Esophagus mucosa (tissue), 1 donor: ENCODE data around the gene LPCAT3. TPM values are rescaled to one million over a fixed set of nuclear protein-coding genes. Genes with fewer than 3 reads are reported as not detected.
A peak's percentile ranks its signal among the peaks of the same experiment; 100 is the strongest.

Experiments
- ATAC-seq: fragments of 200-7000 bp; cut with Tn5 transposase; one replicate; pipeline ENCODE4 v1.9.1; 2020
- total RNA-seq: library from RNA; stranded (reverse); gene quantifications from one replicate; pipeline ENCODE4 v1.2.4, GENCODE V29; 2023
- donor health status: DM: yes; HTN: yes; CAD: no.

The LPCAT3 gene
- total RNA-seq, 1 donor from 2014 or later, result 40.3 TPM

- ATAC-seq, result no peak
Measured at GRCh38 chr12:6996040-6996441, 22.2 kb downstream of the LPCAT3 start.

- ATAC-seq, result peak; percentile 85
Measured at GRCh38 chr12:6987956-6988553, 30.2 kb downstream of the LPCAT3 start.

GRCh38 chr12:6982532-6982931 lies 35.7 kb downstream of the LPCAT3 start:
- ATAC-seq, result no peak

- no peak for ATAC-seq
Measured at GRCh38 chr12:6981152-6982052, 36.9 kb downstream of the LPCAT3 start.

- no peak for ATAC-seq
Measured at GRCh38 chr12:6980740-6981139, 37.5 kb downstream of the LPCAT3 start.

DNA sequence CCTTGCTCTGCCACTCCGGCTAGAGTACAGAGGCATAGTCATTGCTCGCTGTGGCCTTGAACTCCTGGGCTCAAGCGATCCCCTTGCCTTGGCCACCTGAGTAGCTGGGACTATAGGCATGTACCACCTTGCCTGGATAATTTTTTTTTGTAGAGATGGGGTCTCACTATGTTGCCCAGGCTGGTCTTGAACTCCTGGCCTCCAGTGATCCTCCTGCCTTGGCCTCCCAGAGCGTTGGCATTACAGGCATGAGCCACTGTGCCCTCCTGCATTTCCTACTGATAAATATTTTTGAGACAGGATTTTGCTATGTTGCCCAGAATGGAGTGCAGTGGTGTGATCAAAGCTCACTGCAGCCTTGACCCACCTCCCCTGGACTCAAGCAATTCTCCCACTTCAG lies 38.2 kb downstream of the LPCAT3 start:
- no peak for ATAC-seq

DNA sequence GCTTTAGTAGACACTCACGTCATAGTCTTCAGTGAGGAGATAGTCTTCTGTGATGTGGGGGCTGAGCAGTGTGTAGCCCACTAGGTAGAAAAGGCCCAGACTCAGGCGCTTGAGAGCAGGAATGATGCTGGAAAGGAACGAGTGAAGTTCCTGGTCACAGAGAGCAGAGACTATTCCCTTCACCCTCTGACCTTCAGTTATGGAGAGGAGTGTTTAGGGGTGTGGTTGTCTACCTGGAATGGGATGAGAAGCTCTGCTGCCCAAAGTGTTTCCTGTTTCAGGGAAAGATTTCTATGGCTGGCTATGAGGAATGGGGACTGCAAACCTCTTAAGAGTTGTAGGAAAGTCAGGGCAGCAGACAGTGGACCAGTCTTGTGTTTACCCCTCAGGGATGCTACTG lies 38.8 kb downstream of the LPCAT3 start:
- peak; percentile 14 for ATAC-seq

- ATAC-seq, result peak; percentile 63
Measured at GRCh38 chr12:6979021-6979420, 39.3 kb downstream of the LPCAT3 start.

- peak; percentile 89 for ATAC-seq
Measured at GRCh38 chr12:6978611-6979011, 39.7 kb downstream of the LPCAT3 start.

- no peak for ATAC-seq
Measured at GRCh38 chr12:6978188-6978587, 40.1 kb downstream of the LPCAT3 start.

DNA sequence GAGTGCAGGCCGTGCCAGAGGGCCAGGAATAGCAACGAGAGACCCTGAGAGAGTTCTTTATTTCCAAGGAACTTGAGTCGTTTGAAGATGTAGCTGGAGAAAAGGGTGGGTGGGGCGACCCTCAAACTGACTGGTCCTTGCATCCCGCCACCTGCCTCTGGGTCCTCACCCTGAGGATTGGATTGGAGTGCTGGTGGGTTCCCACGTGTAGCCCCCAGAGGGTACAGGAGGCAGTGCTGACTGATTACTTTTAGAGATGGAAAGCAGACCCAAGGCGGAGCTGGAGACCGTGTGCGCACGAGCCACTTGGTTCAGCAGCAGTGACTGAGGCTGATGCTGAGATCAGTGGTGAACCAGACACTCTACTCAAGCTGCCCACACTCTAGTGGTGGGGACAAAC lies 40.6 kb downstream of the LPCAT3 start:
- ATAC-seq, result no peak

- ATAC-seq, result no peak
Measured at GRCh38 chr12:6975297-6976032, 42.8 kb downstream of the LPCAT3 start.

GRCh38 chr12:6974180-6974579 lies 44.1 kb downstream of the LPCAT3 start:
- no peak for ATAC-seq

- peak; percentile 27 for ATAC-seq
Measured at GRCh38 chr12:6970096-6970527, 48.2 kb downstream of the LPCAT3 start.

- no peak for ATAC-seq
Measured at GRCh38 chr12:6968426-6968825, 49.9 kb downstream of the LPCAT3 start.

- ATAC-seq, result no peak
Measured at GRCh38 chr12:6967651-6968100, 50.6 kb downstream of the LPCAT3 start.

DNA sequence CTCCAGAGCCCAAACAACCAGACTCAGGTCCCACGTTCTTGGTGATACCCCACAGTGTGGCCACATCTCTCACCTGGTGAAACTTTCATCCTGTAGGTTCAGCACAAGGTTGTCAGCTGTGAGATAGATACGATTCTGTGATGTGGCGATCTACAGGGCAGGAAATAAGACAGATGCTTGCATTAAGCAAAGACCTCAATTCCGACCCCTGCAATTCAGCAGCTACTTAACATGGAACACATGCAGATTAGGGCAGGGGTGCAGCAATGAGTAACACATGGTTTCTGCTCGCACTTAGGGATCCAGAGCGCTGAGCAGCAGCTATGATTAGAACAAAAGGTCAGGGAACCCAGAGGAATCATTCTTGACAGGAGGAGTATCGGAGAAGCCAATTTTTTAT lies 51.9 kb downstream of the LPCAT3 start:
- no peak for ATAC-seq

- no peak for ATAC-seq
Measured at GRCh38 chr12:6965714-6966113, 52.6 kb downstream of the LPCAT3 start.

DNA sequence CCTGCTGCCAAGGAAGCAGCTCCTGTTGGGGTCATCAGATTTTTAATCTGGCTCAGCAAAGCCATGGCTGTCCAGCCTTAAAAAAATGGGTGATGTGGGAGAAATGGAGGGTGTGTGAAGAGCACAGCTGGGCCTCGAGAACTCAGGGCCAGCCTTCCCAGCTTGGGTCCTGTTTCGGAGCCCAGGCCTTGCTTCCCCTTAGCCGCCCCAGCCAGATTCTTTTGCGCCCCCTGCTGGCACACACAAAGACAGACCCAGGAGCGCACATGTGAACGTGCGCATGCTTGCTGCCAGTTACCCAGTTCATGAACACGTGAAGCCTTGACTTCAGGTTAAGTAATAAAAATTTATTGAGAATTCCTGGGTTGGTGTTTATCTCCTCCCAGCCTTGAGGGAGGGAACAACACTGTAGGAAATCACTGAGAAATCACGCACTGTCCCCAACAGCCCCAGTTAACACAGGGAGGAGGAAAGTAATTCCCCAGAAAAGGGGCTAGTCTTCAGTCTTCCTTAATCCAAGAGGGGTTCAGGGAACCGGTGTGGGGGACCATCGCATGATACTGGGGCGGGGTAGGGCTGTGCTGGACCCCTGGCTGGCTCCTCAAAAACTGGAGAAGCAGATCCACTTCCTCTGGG lies 53.1 kb downstream of the LPCAT3 start:
- peak; percentile 44 for ATAC-seq

- no peak for ATAC-seq
Measured at GRCh38 chr12:6964605-6965025, 53.7 kb downstream of the LPCAT3 start.

- no peak for ATAC-seq
Measured at GRCh38 chr12:6963791-6964413, 54.4 kb downstream of the LPCAT3 start.
